GM12878 (cell line): ENCODE measurements around the gene CEP128. TPM values are rescaled to one million over a fixed set of nuclear protein-coding genes. Genes with fewer than 3 reads are reported as not detected.

ENCODE experiments used
- ATAC-seq: fragments of 200-7000 bp; cut with Tn5 transposase; 3 replicates; pipeline ENCODE4 v1.9.1; 2020; ENCODE audit warnings: mild to moderate bottlenecking, moderate library complexity
- BruUV-seq: library from RNA; stranded (reverse); fragments of 400-500 nt; replicated peaks from 2 replicates; lab custom pipeline; 2021; lab: Mats Ljungman, UMichigan
- CTCF ChIA-PET: fragments of 300-600 bp; sonication (Branson Sonifier 250); formaldehyde crosslinking; extraction: SDS; loops from one replicate; lab custom pipeline; 2021; ENCODE audit warnings: inconsistent platforms; lab: Yijun Ruan, JAX
- POLR2A ChIA-PET: fragments of 350-600 bp; formaldehyde crosslinking; extraction: SDS; loops from one replicate; lab custom pipeline; 2021; ENCODE audit warnings: inconsistent platforms; lab: Charles Lee
- RAD21 ChIA-PET: fragments of 300-600 bp; sonication (Branson Sonifier 250); formaldehyde crosslinking; loops from one replicate; lab custom pipeline; 2023; ENCODE audit warnings: antibody characterized with exemption; ENCODE audit not compliant: unreplicated experiment; lab: Charles Lee
- SMC1A ChIA-PET: fragments of 300-600 bp; sonication (Branson Sonifier 250); formaldehyde crosslinking; loops from one replicate; lab custom pipeline; 2023; ENCODE audit not compliant: unreplicated experiment, uncharacterized antibody; lab: Charles Lee
- DNase-seq: peaks from one replicate; pipeline ENCODE4 v3.0.0-alpha.2; 2011; ENCODE audit warnings: low read depth, low spot score
- FAIRE-seq: peaks from 3 replicates; lab custom pipeline; 2011; peaks lifted over from hg19 to GRCh38; lab: Jason Lieb, UNC
- H2AFZ ChIP-seq: 2 replicates; pipeline ENCODE4 v1.6.0; 2011; ENCODE audit warnings: low read depth, low read length, control low read depth; ENCODE audit not compliant: control insufficient read depth
- H3K27ac ChIP-seq: 2 replicates; pipeline ENCODE4 v1.5.1; 2011; ENCODE audit warnings: control low read depth; ENCODE audit not compliant: control insufficient read depth, insufficient read depth
- H3K27me3 ChIP-seq, 2 experiments: replicated peaks in 1 of 2; 2 replicates each; pipeline versions ENCODE4 v1.6.0 to v1.6.1; 2011; ENCODE audit warnings: low read length in 1 of 2; ENCODE audit not compliant: control insufficient read depth in 2 of 2, insufficient read depth in 2 of 2
- H3K36me3 ChIP-seq, 2 experiments: 2 replicates each; pipeline ENCODE4 v1.5.1; 2011; ENCODE audit warnings: low read length in 1 of 2; ENCODE audit not compliant: control insufficient read depth in 2 of 2, insufficient read depth in 2 of 2
- H3K4me1 ChIP-seq: 2 replicates; pipeline ENCODE4 v1.6.1; 2011; ENCODE audit warnings: mild to moderate bottlenecking, low read length, moderate library complexity, mixed read lengths; ENCODE audit not compliant: control insufficient read depth, insufficient read depth
- H3K4me2 ChIP-seq: 2 replicates; pipeline ENCODE4 v1.6.0; 2011; ENCODE audit warnings: control low read depth; ENCODE audit not compliant: control insufficient read depth, insufficient read depth
- H3K4me3 ChIP-seq: fragments of 200-600 bp; sonication (generic); 2 replicates; pipeline ENCODE4 v1.5.1; 2016
- H3K79me2 ChIP-seq: 2 replicates; pipeline ENCODE4 v1.6.0; 2011; ENCODE audit warnings: low read length; ENCODE audit not compliant: control insufficient read depth, insufficient read depth
- H3K9ac ChIP-seq: 2 replicates; pipeline ENCODE4 v1.8.0; 2011; ENCODE audit warnings: low read length, control low read depth, mixed read lengths; ENCODE audit not compliant: control insufficient read depth, insufficient read depth
- H3K9me3 ChIP-seq: replicated peaks from 3 replicates; pipeline ENCODE4 v1.5.1; 2011; ENCODE audit warnings: mild to moderate bottlenecking, low read length; ENCODE audit not compliant: control insufficient read depth, insufficient read depth
- H4K20me1 ChIP-seq: 2 replicates; pipeline ENCODE4 v1.6.0; 2011; ENCODE audit not compliant: control insufficient read depth, insufficient read depth
- CHD4 ChIP-seq: fragments of 200-600 bp; sonication (generic); IDR thresholded peaks from 2 replicates; pipeline ENCODE4 v1.6.1; 2016; ENCODE audit warnings: mild to moderate bottlenecking
- CTCF ChIP-seq, 3 experiments: IDR thresholded peaks in 2 of 3; conservative IDR thresholded peaks in 1 of 3; 2 replicates each; pipeline ENCODE4 v1.5.1; 2011; ENCODE audit warnings: low read depth in 3 of 3, low read length in 3 of 3, mild to moderate bottlenecking in 3 of 3, control low read depth in 2 of 3, moderate library complexity in 2 of 3, inconsistent platforms in 1 of 3, mixed read lengths in 1 of 3; ENCODE audit not compliant: control insufficient read depth in 2 of 3, insufficient read depth in 1 of 3; ENCODE audit errors: extremely low read depth in 1 of 3
- DPF2 ChIP-seq: fragments of 450-650 bp; IDR thresholded peaks from 2 replicates; pipeline ENCODE4 v1.6.1; 2017; ENCODE audit warnings: mild to moderate bottlenecking
- GABPA ChIP-seq: IDR thresholded peaks from 2 replicates; pipeline ENCODE4 v1.6.1; 2014; ENCODE audit warnings: antibody characterized with exemption, low read depth, mild to moderate bottlenecking, inconsistent platforms
- MXI1 ChIP-seq: fragments of 150-350 bp; IDR thresholded peaks from 2 replicates; pipeline ENCODE4 v1.6.1; 2011; ENCODE audit warnings: low read depth, mild to moderate bottlenecking, inconsistent platforms, low read length, improper control_type of control experiment
- NFYB ChIP-seq: IDR thresholded peaks from 2 replicates; pipeline ENCODE4 v1.6.1; 2011; ENCODE audit warnings: low read depth, mild to moderate bottlenecking, low read length, improper control_type of control experiment, moderate library complexity; ENCODE audit not compliant: insufficient read depth
- RB1 ChIP-seq: fragments of 450-650 bp; formaldehyde crosslinking; IDR thresholded peaks from 2 replicates; pipeline ENCODE4 v1.6.1; 2017; ENCODE audit warnings: mild to moderate bottlenecking, borderline replicate concordance
- SIX5 ChIP-seq: IDR thresholded peaks from 2 replicates; pipeline ENCODE4 v1.6.1; 2011; ENCODE audit warnings: mild to moderate bottlenecking, low read depth, low read length, moderate library complexity; ENCODE audit not compliant: severe bottlenecking
- TCF12 ChIP-seq: IDR thresholded peaks from 2 replicates; pipeline ENCODE4 v1.6.1; 2011; ENCODE audit warnings: low read depth, mild to moderate bottlenecking, low read length
- ZNF622 ChIP-seq: fragments of 450-650 bp; IDR thresholded peaks from 2 replicates; pipeline ENCODE4 v1.6.1; 2017; ENCODE audit warnings: mild to moderate bottlenecking, inconsistent platforms
- in situ Hi-C: fragments of 300-500 bp; cut with MboI; formaldehyde crosslinking; loops from 9 replicates; pipeline ENCODE4 v1.14.3; 2018; ENCODE audit warnings: mixed read lengths
- intact Hi-C: fragments of 100-400 bp; cut with micrococcal nuclease; formaldehyde crosslinking; loops from one replicate; pipeline ENCODE4 v1.14.2; 2022; ENCODE audit not compliant: unreplicated experiment
- polyA plus RNA-seq, 11 experiments: library from polyadenylated mRNA; depleted of rRNA in 4 of 11; unstranded in 6 of 11; stranded (reverse) in 5 of 11; fragments of >200 nt; fragmentation: Nextera tagmentation in 4 of 11; fragmentation: Illumina TruSeq in 1 of 11; extraction: Ambion mirVana in 4 of 11; extraction: Trizol in 1 of 11; gene quantifications; 1 replicate in 1 of 11; 2 replicates in 10 of 11; pipeline versions ENCODE4 v1.2.1 to v1.2.3, GENCODE V29; 2011 to 2016; ENCODE audit warnings: inconsistent platforms in 2 of 11, missing spikeins in 2 of 11, low read depth in 1 of 11
- total RNA-seq, 4 experiments: library from RNA; depleted of rRNA in 3 of 4; stranded (reverse); fragments of >200 nt in 3 of 4; fragmentation: Illumina TruSeq in 1 of 4; extraction: Trizol in 1 of 4; gene quantifications; 2 replicates each; pipeline versions ENCODE4 v1.2.1 to v1.2.3, GENCODE V29; 2013 to 2021
- TF ChIP-seq, protein P1 (sequence below): fragments of 450-650 bp; formaldehyde crosslinking; IDR thresholded peaks from 2 replicates; pipeline ENCODE4 v1.4.0; 2022; ENCODE audit warnings: mild to moderate bottlenecking, moderate library complexity
- TF ChIP-seq, protein P2 (sequence below): IDR thresholded peaks from 2 replicates; pipeline ENCODE4 v1.6.1; 2011; ENCODE audit warnings: low read depth, mild to moderate bottlenecking, low read length, moderate library complexity, borderline replicate concordance; ENCODE audit errors: extremely low read depth

Gene CEP128
- total and polyA plus RNA-seq, 10 of the 15 experiments (the other 5 are each of a cell fraction or from before 2014, with no cell fraction given), result 1.1 to 6.7 (median 3.4) TPM

GRCh38 chr14:80839743-80840142 lies 101.8 kb downstream of the CEP128 start (continued):
- TF ChIP-seq RB1, result no peak
- TF ChIP-seq, all 136 proteins: peak for 0

DNA sequence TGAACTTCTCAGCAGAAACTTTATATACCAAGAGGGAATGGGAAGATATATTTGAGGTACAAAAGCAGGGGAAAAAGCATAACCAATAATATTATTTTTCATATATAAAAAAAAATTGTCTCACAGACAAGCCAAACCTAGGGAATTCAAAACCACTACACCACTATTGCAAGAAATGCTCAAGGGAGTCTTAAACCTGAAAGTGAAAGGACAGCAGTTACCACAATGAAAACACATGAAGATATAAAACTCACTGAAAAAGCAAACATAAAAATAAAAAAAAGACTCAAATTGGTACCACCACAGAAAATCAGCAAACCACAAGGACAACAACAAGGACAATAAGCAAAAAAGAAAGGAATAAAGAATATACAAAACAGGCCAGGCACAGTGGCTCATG lies 131.9 kb downstream of the CEP128 start:
- Histone ChIP-seq H3K4me1 (no peaks in the 10 kb centered on the region), H3K27me3 (no peaks in the 10 kb centered on the region), H3K79me2 (no peaks in the 10 kb centered on the region), H4K20me1 (no peaks in the 10 kb centered on the region), H3K4me3 (no peak overlapping the region), H3K27ac (no peak overlapping the region), H3K9me3 (no peaks in the 10 kb centered on the region; the same call in 2 of the 3 replicates), H3K9ac (no peak overlapping the region), H3K36me3 (no peaks in the 10 kb centered on the region), H3K4me2 (no peak overlapping the region), H2AFZ (no peak overlapping the region)
- intact Hi-C loops, result no loop called here
- TF ChIP-seq MXI1, result no peak
- no peak for TF ChIP-seq SIX5
- TF ChIP-seq CTCF (IDR thresholded peaks at IDR 0.05 in 2 of 3, conservative IDR thresholded peaks at IDR 0.05 in 1 of 3; ENCODE audit: control insufficient read depth in 2 of 3, extremely low read depth in 1 of 3, insufficient read depth in 1 of 3, low read depth in 3 of 3, low read length in 3 of 3), result no peak
- no peak for TF ChIP-seq CHD4
- TF ChIP-seq, protein P1, sequence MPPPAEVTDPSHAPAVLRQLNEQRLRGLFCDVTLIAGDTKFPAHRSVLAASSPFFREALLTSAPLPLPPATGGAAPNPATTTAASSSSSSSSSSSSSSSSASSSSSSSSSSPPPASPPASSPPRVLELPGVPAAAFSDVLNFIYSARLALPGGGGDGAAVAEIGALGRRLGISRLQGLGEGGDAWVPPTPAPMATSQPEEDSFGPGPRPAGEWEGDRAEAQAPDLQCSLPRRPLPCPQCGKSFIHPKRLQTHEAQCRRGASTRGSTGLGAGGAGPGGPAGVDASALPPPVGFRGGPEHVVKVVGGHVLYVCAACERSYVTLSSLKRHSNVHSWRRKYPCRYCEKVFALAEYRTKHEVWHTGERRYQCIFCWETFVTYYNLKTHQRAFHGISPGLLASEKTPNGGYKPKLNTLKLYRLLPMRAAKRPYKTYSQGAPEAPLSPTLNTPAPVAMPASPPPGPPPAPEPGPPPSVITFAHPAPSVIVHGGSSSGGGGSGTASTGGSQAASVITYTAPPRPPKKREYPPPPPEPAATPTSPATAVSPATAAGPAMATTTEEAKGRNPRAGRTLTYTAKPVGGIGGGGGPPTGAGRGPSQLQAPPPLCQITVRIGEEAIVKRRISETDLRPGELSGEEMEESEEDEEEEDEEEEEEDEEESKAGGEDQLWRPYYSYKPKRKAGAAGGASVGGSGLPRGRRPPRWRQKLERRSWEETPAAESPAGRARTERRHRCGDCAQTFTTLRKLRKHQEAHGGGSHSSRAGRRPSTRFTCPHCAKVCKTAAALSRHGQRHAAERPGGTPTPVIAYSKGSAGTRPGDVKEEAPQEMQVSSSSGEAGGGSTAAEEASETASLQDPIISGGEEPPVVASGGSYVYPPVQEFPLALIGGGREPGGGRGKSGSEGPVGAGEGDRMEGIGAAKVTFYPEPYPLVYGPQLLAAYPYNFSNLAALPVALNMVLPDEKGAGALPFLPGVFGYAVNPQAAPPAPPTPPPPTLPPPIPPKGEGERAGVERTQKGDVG (CRISPR knock-in tag), result no peak
- no peak for TF ChIP-seq ZNF622
- no peak for TF ChIP-seq GABPA
- no peak for TF ChIP-seq TCF12
- TF ChIP-seq DPF2, result no peak
- TF ChIP-seq NFYB, result no peak
- TF ChIP-seq, protein P2, sequence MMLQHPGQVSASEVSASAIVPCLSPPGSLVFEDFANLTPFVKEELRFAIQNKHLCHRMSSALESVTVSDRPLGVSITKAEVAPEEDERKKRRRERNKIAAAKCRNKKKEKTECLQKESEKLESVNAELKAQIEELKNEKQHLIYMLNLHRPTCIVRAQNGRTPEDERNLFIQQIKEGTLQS, result no peak
- in situ Hi-C loops, result no loop called here
- CTCF ChIA-PET, result no interaction called here
- POLR2A ChIA-PET, result no interaction called here
- DNase-seq (no peak), FAIRE-seq (no peak), ATAC-seq (peak; percentile 50; the same call in 2 of the 3 replicates)
- BruUV-seq, result no TSS peak
- SMC1A ChIA-PET, result no interaction called here
- RAD21 ChIA-PET, result no interaction called here
